Right kidney (tissue), 1 donor: ENCODE measurements around the gene SMIM5.

Experiments used
- DNase-seq: peaks from one replicate; pipeline ENCODE4 v3.0.0-alpha.2; 2016

Gene SMIM5

DNA sequence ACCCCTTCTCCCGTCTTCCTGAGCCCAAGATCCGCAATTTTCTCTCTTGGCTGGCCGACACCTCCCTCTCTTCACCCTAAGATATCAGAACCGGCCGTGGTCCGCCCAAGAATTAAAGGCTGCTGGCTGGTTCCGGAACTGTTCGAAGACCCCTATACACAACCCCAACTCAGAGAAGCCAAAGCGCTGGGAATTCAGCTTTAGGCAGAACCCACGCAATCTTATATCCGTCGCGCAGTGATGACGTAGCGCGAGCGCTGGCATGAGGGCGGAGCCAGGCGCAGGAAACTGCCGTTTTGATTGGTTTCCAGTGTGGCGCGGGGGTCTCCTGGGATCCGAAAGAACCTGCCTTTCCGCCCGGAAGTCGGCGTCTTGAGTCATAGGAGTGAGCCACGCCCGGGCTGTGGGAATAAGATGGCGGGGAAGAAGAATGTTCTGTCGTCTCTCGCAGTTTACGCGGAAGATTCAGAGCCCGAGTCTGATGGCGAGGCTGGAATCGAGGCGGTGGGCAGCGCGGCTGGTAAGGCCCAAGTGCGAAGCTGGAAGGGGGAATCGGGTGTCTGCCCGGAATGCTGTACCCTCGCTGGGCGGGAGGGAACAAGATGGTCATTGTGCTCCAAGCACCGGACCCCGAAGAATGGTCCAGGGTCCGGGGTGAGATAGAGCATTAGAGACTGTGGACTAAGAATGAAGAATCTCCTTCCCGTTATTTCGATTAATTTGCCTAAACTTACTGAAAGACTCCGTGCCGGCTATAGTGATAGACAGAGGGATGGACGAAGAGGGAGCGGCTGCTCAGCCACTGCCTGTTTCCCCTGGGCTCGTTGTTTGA lies 33.9 kb downstream of the SMIM5 start, which contains the start of the genes RECQL5 and SAP30BP:
Gene RECQL5, minus strand, starts transcription at position 196 of the 832 bp plus-strand sequence. CDS start 597 bp downstream, outside the sequence.
Gene SAP30BP, plus strand, starts transcription at position 380 of the 832 bp plus-strand sequence. Its CDS starts 35 bp downstream, at position 415.
- peak; percentile 88 for DNase-seq

DNA sequence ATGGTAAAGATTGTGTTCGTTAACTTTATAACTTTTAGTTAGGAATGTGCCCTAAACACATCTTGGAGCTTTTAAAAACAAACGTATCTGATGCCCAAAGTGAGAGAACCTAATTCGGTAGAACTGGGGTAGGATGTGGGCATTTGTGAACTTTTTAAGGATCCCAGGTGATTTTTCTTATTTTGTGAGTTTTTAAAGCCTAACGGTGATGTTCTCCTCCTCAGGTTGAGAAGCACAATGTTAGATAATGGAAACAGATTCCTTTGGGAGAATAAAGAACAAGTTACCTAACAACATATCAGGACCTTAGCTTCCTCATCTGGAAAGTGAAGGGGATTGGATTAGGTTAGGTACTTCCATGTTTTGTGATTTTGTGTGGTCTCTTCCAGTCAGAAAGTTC lies 34.6 kb downstream of the SMIM5 start:
- no peak for DNase-seq

DNA sequence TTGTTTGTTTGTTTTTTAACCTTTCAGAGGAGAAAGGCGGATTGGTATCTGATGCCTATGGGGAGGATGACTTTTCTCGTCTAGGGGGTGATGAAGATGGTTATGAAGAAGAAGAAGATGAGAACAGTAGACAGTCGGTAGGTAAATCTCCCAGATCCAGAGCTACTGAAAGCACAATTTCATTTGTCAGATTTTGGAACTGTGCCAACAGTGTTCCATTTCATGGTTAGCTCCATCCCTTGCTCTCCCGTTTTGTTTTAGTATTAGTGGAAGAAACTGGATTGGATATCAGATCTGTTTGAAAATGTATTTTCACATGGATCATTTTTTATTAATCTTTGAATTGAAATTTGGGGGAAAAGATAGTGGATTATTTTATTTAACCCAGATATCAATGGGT lies 35.3 kb downstream of the SMIM5 start:
- no peak for DNase-seq

DNA sequence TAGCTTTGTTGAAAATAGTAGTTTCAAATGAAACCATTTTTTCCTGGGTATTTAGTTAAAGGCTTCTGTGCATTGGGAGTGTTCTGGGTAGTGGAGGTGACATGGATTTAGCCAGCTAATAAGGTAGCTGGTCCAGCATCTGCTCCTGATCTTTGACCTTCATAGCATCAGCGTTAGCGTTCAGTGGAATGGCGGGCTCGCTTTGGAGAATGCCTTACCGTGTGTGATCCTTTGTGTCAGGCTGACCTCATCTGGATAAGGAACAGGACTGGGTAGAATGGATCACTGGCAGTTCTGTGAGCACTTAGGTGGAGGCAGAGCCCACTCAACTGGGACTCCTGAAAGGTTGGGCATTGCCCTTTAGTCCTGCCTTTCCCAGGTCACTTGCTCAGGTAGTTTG lies 37.6 kb downstream of the SMIM5 start:
- no peak for DNase-seq

DNA sequence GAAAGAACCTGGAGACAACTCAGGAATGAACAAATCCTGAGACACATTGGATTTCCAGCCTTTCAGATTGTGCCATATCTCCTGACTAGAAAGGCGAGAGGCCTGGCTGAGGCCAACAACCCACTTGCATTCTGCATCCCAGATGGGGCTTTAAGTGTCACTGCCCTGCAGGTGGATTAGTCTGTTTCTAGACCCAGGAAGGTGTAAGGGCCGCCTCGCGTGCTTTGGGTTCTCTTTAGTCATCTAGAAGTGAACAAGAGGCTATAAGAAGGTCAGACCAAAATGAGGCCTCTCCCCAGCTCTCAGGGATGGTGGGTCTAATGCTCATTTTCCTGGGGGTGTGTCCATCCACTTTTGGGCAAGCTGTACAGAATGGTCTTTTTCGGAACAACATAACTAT lies 38.8 kb downstream of the SMIM5 start:
- DNase-seq = no peak

DNA sequence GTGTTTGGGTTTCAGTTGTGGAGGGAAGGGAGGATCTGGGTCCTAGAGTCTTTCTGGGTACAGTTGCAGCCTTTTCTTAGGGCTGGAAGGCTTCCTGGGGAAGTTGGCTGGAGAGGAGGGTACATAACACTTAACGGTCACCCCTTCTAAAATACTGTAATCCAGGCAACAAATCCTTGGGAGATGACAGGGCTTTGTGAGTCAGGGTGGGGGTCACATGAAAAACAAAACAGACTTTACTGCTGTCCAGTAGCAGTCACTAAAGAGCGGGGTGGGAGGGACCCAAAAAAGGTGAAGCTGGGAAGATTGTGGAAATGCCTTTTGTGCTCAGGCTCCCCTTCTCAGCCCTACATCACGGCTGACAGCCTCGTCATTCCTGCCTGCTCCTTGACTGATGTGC lies 40.3 kb downstream of the SMIM5 start:
- no peak for DNase-seq

DNA sequence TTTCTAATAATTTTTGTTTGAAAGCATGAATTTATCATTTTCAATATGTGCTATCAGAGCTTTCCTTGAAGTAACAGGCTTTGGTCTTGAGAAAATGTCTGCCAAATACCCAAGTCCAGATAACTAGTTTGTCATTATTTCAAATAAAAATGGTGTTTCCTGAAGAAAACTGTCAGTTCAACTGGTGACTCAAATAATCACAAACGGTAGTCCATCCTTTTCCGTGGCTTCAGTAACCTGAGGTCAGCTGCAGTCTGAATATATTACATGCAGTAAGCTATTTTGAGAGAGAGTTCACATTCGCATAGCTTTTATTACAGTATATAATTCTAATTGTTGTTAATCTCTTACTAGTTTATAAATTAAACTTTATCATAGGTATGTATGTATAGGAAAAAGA lies 43.2 kb downstream of the SMIM5 start:
- no peak for DNase-seq

DNA sequence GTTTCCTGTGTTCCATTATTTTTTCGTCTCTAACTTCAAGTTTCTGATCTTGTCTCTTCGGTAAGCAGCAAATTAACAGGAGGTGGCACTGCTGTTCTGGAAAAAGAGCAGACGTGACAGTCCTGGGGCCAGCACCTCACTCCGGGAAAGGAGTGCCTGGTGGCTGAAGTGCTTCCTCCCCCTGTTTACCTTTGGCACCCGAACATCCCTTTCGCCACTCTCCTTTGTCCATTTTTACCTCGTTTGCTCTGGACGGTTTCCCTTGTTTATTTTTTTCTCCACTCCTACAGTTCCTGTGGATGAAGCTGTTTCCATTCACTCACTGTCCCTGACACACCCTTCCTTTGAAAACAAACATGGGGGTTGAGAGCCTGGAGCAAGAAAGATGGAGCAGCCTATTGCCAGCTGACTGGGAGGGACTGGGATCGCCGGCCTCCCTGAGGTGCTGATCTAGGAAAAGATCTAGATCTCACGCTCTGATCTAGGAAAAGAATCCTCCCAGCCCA lies 46.5 kb downstream of the SMIM5 start:
- DNase-seq = no peak

DNA sequence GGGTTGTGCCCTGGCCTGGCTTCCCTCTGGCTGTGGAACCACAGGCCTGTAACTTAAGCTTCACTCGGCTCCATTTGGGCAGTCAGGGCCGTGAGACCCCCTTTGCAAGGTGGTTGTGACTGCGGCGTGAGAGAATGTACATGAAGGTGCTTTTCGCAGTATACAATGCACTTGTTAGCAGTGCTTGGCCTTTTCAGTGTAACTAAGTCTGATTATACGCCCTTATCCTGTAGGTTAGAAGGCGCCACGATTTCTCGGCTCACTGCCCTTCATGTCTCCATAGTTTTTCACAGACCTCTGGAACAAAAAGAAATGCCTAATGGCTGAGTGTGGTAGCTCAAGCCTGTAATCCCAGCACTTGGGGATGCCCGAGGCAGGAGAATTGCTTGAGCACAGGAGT lies 47.2 kb downstream of the SMIM5 start:
- DNase-seq = no peak

DNA sequence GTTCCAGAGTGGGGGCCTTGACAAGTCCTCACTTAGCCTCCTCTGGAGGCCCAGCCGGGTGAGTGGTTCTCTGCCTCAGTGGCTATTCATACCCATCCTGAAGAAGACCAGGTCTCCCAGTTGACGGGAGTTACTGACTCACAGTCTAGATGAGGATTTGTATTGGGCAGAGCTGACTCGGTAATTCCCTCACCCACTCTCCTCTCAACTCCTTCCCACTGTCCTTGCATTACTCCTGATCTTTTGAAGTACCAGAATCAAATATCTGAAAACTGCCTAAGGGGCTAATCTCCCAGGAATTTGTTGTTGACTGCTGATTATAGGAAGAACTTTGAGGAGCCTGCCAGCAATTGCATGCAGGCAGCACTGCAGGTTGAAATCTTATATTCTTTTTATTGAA lies 48.1 kb downstream of the SMIM5 start:
- no peak for DNase-seq

DNA sequence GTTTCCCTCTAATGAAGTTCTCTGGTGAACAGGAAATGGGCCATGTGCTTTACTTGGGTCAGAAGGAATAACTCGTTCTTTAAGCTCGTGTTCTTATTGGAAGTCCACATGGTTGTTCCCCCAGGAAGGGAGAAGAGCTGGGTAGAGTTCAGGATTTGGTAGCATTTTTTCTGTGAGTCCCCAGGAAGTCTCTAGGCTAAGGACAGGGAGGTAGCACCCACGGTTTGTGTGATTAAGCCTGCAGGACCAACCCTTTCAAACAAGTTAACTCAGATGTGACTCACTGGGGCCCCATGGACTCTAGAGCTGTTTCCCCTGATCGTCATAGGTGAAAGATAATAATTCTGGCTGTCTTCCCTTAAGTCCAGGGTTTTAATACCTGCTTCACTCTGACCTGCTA lies 50.3 kb downstream of the SMIM5 start:
- DNase-seq = no peak

DNA sequence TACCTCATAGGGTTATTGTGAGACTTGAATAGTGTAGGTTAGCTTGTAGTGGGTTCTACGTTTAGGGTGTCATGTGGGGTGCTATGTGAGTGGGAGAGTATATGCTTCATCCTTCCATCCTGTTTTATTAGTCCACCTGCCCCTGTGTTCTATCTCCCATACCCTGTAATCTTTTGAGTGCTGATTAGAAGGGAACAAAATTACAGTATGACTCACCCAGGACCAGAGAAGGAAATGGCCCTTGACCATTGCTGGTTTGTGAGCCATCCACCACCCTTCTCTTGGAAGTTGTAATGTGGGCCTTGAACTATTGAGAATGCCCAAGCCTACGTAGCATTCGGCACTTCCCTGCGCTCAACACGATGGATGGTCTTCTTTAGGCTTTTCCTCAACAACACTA lies 51.0 kb downstream of the SMIM5 start:
- DNase-seq = no peak

DNA sequence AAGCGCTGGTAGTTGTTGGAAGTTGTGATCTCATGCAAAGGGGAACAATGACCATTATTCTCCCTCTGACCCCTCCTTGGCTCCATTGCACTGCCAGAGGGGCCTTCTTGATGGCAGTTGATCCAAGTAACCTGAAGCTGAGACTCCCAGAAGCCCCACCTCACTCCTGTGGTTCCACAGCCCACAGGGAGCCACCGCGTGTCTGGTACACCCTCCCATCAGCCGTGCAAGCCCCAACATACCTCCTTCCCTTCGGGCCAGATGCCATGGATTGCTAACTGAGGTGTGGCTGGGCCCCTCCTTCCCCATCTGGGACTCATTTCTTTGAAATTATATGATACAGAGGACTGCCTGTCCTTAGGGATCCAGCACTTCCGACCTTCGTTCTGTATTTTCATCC lies 51.7 kb downstream of the SMIM5 start:
- DNase-seq = no peak

DNA sequence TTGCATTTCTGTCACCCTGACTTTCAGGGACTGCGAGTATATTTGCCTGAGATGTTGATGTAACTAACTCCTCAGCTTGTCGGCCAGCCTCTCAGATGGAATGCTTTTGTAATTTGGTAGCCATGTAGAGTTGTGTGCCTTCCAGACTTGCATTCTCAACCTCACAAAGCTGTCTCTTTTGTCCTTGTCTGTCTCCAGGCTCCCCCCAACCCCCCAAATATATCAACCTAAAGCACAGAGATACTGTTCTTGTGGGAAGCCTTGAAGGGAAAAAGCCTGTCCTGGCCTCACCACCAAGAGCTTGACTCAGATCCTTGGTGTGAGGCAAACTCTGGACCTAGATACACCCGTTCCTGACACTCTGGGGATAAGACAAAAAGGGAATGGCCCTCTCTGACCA lies 52.3 kb downstream of the SMIM5 start:
- DNase-seq = no peak

DNA sequence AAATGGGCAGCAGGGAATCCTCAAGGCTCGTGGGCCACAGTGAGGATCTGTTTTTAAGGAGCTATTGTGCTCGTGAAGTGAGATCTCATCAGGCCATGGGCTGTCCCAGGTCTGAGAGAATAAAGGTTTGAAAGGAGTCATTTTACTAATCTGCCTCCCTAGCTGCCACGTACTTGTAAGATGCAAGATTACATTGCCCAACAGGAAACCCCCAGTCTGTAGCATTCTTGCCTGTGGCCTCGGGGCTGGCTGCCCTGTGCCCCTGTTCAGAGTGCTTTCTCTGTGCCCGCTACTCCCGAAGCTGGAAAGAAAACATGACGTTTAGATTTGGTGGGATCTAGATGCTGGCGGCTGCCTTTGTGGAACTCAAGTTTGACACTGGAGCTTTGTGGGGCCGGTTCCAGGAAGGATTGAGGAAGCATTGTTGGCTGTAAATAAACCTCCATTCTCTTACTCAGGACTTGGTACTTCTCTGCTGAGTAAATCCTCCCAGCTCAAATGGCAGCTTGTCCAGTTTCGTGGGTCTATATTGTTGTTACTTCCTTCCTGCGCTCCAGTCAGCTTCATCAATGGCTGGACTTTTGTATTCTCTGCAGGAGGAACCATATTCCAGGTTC lies 55.1 kb downstream of the SMIM5 start:
- DNase-seq = no peak

DNA sequence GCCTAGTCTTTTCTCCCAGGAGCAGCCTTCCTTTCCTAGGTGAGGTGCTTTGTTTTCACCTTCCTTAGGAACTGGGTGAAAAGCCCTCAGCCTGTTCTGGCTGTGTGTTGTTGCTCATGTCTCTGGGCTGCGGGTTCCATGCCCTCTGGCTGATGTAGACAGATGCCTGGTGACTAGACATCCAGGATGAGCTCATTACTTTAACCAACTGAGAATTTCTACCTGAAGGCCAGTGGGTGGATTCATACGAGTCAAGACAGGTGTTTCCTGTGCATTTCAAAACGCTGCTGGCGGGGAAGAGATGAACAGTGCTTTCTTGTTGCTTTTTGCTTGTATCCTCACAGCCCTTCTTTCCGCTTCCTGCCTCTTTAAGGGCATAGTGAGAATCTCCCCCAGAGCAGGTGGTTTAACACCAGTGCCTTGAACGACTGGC lies 56.2 kb downstream of the SMIM5 start:
- no peak for DNase-seq
